Mesenchymal stem cell (in vitro differentiated cells and primary cell): ENCODE results near the gene BRAT1.
A peak's percentile ranks its signal among the peaks of the same experiment; 100 is the strongest.

Source experiments
- DNase-seq: peaks from one replicate; pipeline ENCODE4 v3.0.0-alpha.2; 2013
- H2AFZ ChIP-seq: one replicate; pipeline ENCODE4 v1.6.1; 2013; ENCODE audit warnings: low read depth, mild to moderate bottlenecking, control low read depth, inconsistent platforms, low read length, moderate library complexity
- H2AK5ac ChIP-seq: 2 replicates; pipeline ENCODE4 v1.6.1; 2013; ENCODE audit warnings: low read length, moderate library complexity, mild to moderate bottlenecking, inconsistent platforms; ENCODE audit not compliant: severe bottlenecking
- H2BK120ac ChIP-seq: one replicate; pipeline ENCODE4 v1.6.1; 2013; ENCODE audit warnings: low read depth, mild to moderate bottlenecking, inconsistent platforms, low read length, moderate library complexity
- H2BK12ac ChIP-seq, 2 experiments: one replicate each; pipeline ENCODE4 v1.6.1; 2013; ENCODE audit warnings: inconsistent platforms in 2 of 2, low read length in 2 of 2, mild to moderate bottlenecking in 2 of 2, moderate library complexity in 2 of 2, control low read depth in 1 of 2
- H2BK15ac ChIP-seq: one replicate; pipeline ENCODE4 v1.6.1; 2013; ENCODE audit warnings: mild to moderate bottlenecking, low read depth, inconsistent platforms; ENCODE audit not compliant: poor library complexity, severe bottlenecking
- H2BK5ac ChIP-seq: 2 replicates; pipeline ENCODE4 v1.6.1; 2013; ENCODE audit warnings: low read depth, mild to moderate bottlenecking, low read length, control low read depth, inconsistent platforms; ENCODE audit not compliant: poor library complexity, severe bottlenecking
- H3K14ac ChIP-seq, 2 experiments: one replicate each; pipeline ENCODE4 v1.6.1; 2013; ENCODE audit warnings: inconsistent platforms in 2 of 2, low read length in 2 of 2, control low read depth in 1 of 2, mild to moderate bottlenecking in 1 of 2, moderate library complexity in 1 of 2
- H3K18ac ChIP-seq, 2 experiments: one replicate each; pipeline ENCODE4 v1.6.1; 2013; ENCODE audit warnings: inconsistent platforms in 2 of 2, low read length in 2 of 2, control low read depth in 1 of 2, low read depth in 1 of 2, mild to moderate bottlenecking in 1 of 2
- H3K23ac ChIP-seq, 2 experiments: one replicate each; pipeline ENCODE4 v1.6.1; 2013; ENCODE audit warnings: inconsistent platforms in 2 of 2, low read length in 2 of 2, mild to moderate bottlenecking in 2 of 2, moderate library complexity in 2 of 2, control low read depth in 1 of 2
- H3K27ac ChIP-seq: 2 replicates; pipeline ENCODE4 v1.5.1; 2013; ENCODE audit warnings: mild to moderate bottlenecking, moderate library complexity, low read length, control low read depth, inconsistent platforms; ENCODE audit not compliant: poor library complexity, severe bottlenecking
- H3K27me3 ChIP-seq, 2 experiments: 2 replicates each; pipeline versions ENCODE4 v1.6.1 to v1.7.0; 2013; ENCODE audit warnings: low read length in 2 of 2, mild to moderate bottlenecking in 2 of 2, moderate library complexity in 2 of 2, control low read depth in 1 of 2, inconsistent platforms in 1 of 2; ENCODE audit not compliant: control insufficient read depth in 1 of 2, insufficient read depth in 1 of 2
- H3K36me3 ChIP-seq, 2 experiments: 2 replicates each; pipeline versions ENCODE4 v1.6.1 to v1.7.0; 2013; ENCODE audit warnings: low read length in 2 of 2, control low read depth in 1 of 2, inconsistent platforms in 1 of 2, low read depth in 1 of 2, mild to moderate bottlenecking in 1 of 2; ENCODE audit not compliant: insufficient read depth in 2 of 2, control insufficient read depth in 1 of 2
- H3K4ac ChIP-seq, 2 experiments: one replicate each; pipeline ENCODE4 v1.6.1; 2013; ENCODE audit warnings: inconsistent platforms in 2 of 2, low read length in 2 of 2, mild to moderate bottlenecking in 2 of 2, moderate library complexity in 2 of 2, control low read depth in 1 of 2, low read depth in 1 of 2
- H3K4me1 ChIP-seq: 2 replicates; pipeline ENCODE4 v1.6.1; 2013; ENCODE audit warnings: low read depth, low read length, control low read depth; ENCODE audit not compliant: control insufficient read depth, insufficient read depth
- H3K4me2 ChIP-seq: 2 replicates; pipeline ENCODE4 v1.6.1; 2013; ENCODE audit warnings: low read length, mild to moderate bottlenecking, inconsistent platforms; ENCODE audit not compliant: poor library complexity, severe bottlenecking
- H3K4me3 ChIP-seq, 2 experiments: 2 replicates each; pipeline versions ENCODE4 v1.5.1 to v1.7.0; 2013; ENCODE audit warnings: low read length in 2 of 2, mild to moderate bottlenecking in 2 of 2, control low read depth in 1 of 2, low read depth in 1 of 2; ENCODE audit not compliant: insufficient read depth in 1 of 2
- H3K79me1 ChIP-seq: replicated peaks from 2 replicates; pipeline ENCODE4 v1.6.1; 2013; ENCODE audit warnings: mild to moderate bottlenecking, control low read depth, low read length, inconsistent platforms; ENCODE audit not compliant: poor library complexity, severe bottlenecking
- H3K9ac ChIP-seq: 2 replicates; pipeline ENCODE4 v1.7.0; 2013; ENCODE audit warnings: mild to moderate bottlenecking, low read length, moderate library complexity
- H3K9me3 ChIP-seq: 2 replicates; pipeline ENCODE4 v1.7.0; 2013; ENCODE audit warnings: mild to moderate bottlenecking, low read length; ENCODE audit not compliant: control insufficient read depth
- H4K8ac ChIP-seq: one replicate; pipeline ENCODE4 v1.6.1; 2013; ENCODE audit warnings: inconsistent platforms, mild to moderate bottlenecking, low read length, moderate library complexity
- H4K91ac ChIP-seq: one replicate; pipeline ENCODE4 v1.6.1; 2013; ENCODE audit warnings: mild to moderate bottlenecking, low read length, inconsistent platforms
- WGBS: methylation state at CpG from one replicate; pipeline ENCODE4 v1.1.7; 2013; ENCODE audit warnings: mixed read lengths; 5-methylcytosine and 5-hydroxymethylcytosine counted together

BRAT1 gene

GRCh38 chr7:2508327-2509215 lies 46.8 kb downstream of the BRAT1 start:
- no peak for DNase-seq
- H3K4ac ChIP-seq: no peak overlapping the region
- peak overlapping the region in 1 of 2 experiments; percentile 8 for H3K4me3 ChIP-seq
- WGBS: 69% methylated on average over 43 of the region's 43 CpGs
- H2BK120ac ChIP-seq: no peak overlapping the region
- H3K9ac ChIP-seq: peak overlapping the region; percentile 22
- H3K27me3 ChIP-seq: peaks cover 0 to 29% of the 10 kb centered on the region in 2 experiments
- H3K4me2 ChIP-seq: peak overlapping the region; percentile 17
- peak overlapping the region; percentile 24 for H2AK5ac ChIP-seq
- peak overlapping the region; percentile 84 for H2BK15ac ChIP-seq
- peak overlapping the region; percentile 22 for H4K8ac ChIP-seq
- H3K14ac ChIP-seq: no peak overlapping the region
- H3K18ac ChIP-seq: no peak overlapping the region
- H3K36me3 ChIP-seq: no peaks in the 10 kb centered on the region
- peaks cover 62% of the 10 kb centered on the region for H3K4me1 ChIP-seq
- no peak overlapping the region for H2BK5ac ChIP-seq
- no peaks in the 10 kb centered on the region for H3K9me3 ChIP-seq
- H2BK12ac ChIP-seq: no peak overlapping the region
- peak overlapping the region; percentile 55 for H4K91ac ChIP-seq
- H2AFZ ChIP-seq: no peak overlapping the region
- no peak overlapping the region for H3K23ac ChIP-seq
- H3K79me1 ChIP-seq: no peaks in the 10 kb centered on the region
- peak overlapping the region; percentile 8 for H3K27ac ChIP-seq

- H3K4me2 ChIP-seq: no peak overlapping the region
- H3K27ac ChIP-seq: no peak overlapping the region
- H4K91ac ChIP-seq: no peak overlapping the region
- no peak overlapping the region for H2BK5ac ChIP-seq
- H3K18ac ChIP-seq: no peak overlapping the region
- H2AFZ ChIP-seq: no peak overlapping the region
- H4K8ac ChIP-seq: no peak overlapping the region
- peaks cover 63% of the 10 kb centered on the region for H3K4me1 ChIP-seq
- 98% methylated on average over 6 of the region's 6 CpGs for whole genome bisulfite sequencing
- no peak overlapping the region for H2BK12ac ChIP-seq
- no peak overlapping the region for H3K4me3 ChIP-seq
- H3K27me3 ChIP-seq: peaks cover 0 to 33% of the 10 kb centered on the region in 2 experiments
- H2AK5ac ChIP-seq: peak overlapping the region; percentile 38
- peak overlapping the region; percentile 22 for H3K9ac ChIP-seq
- no peak for DNase-seq
- H2BK120ac ChIP-seq: no peak overlapping the region
- H2BK15ac ChIP-seq: no peak overlapping the region
- H3K23ac ChIP-seq: no peak overlapping the region
- H3K9me3 ChIP-seq: no peaks in the 10 kb centered on the region
- no peak overlapping the region for H3K14ac ChIP-seq
- H3K79me1 ChIP-seq: no peaks in the 10 kb centered on the region
- no peaks in the 10 kb centered on the region for H3K36me3 ChIP-seq
- H3K4ac ChIP-seq: no peak overlapping the region
Observed at GRCh38 chr7:2507917-2508306, 47.4 kb downstream of the BRAT1 start.

DNA sequence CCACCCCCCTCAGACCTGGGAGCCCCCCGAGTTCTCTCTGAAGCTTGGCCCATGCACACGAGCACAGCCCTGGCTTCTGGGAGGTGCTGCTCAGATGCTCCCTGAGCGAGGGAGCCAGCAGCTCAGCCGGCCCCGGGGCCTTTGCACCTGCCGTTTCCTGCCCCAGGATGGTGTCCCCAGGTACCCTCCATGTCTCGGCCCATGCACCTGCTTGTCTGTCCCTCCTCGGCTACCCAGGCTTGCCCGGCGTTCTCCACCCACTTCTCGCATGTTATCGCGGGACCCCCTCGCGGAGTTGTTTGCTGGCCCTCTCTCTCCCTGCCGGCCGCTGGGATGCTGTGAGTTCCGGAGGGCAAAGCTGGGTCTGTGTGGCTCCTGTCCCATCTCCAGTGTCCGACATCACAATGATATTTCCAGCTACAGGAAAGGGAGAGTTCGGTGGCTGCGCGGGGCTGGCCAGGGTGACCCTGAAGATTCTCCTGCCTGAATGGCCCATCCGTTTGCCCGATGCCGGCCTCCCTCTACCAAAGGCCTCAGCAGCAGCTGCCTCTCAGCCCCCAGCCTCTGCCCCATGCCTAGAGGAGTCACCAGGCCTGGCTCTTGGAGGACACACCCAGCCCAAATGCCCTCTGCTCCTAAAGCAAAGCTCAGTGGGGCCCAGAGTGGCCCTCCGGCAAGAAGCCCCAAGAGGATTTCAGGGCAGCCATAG lies 48.0 kb downstream of the BRAT1 start:
- Histone ChIP-seq H3K36me3 (no peaks in the 10 kb centered on the region), H3K27ac (no peak overlapping the region), H2AK5ac (peak overlapping the region; percentile 38), H2BK12ac (no peak overlapping the region), H2BK120ac (no peak overlapping the region), H3K79me1 (no peaks in the 10 kb centered on the region), H3K18ac (no peak overlapping the region), H2BK5ac (no peak overlapping the region), H3K14ac (no peak overlapping the region), H3K27me3 (peaks cover 0 to 33% of the 10 kb centered on the region in 2 experiments), H2BK15ac (no peak overlapping the region), H3K9ac (no peak overlapping the region), H4K91ac (no peak overlapping the region), H3K4me1 (peaks cover 65% of the 10 kb centered on the region), H2AFZ (no peak overlapping the region), H3K23ac (no peak overlapping the region), H3K9me3 (no peaks in the 10 kb centered on the region), H3K4ac (no peak overlapping the region), H3K4me3 (no peak overlapping the region), H4K8ac (no peak overlapping the region), H3K4me2 (no peak overlapping the region)
- 84% methylated on average over 25 of the region's 26 CpGs for WGBS
- DNase-seq: no peak

- Histone ChIP-seq H2BK120ac (no peak overlapping the region), H2BK12ac (no peak overlapping the region), H3K14ac (no peak overlapping the region), H3K79me1 (no peaks in the 10 kb centered on the region), H3K27ac (no peak overlapping the region), H3K4me3 (no peak overlapping the region), H3K9ac (no peak overlapping the region), H2BK5ac (no peak overlapping the region), H3K4me2 (no peak overlapping the region), H3K9me3 (no peaks in the 10 kb centered on the region), H2AFZ (no peak overlapping the region), H3K23ac (no peak overlapping the region), H4K8ac (no peak overlapping the region), H3K4me1 (peaks cover 46% of the 10 kb centered on the region), H3K18ac (no peak overlapping the region), H2BK15ac (no peak overlapping the region), H4K91ac (no peak overlapping the region), H2AK5ac (peak overlapping the region; percentile 21), H3K27me3 (peaks cover 0 to 40% of the 10 kb centered on the region in 2 experiments), H3K4ac (no peak overlapping the region), H3K36me3 (no peaks in the 10 kb centered on the region)
- whole genome bisulfite sequencing: 92% methylated on average over 14 of the region's 14 CpGs
- DNase-seq: no peak
Observed at GRCh38 chr7:2505401-2505800, 49.9 kb downstream of the BRAT1 start.
